GM19193 (cell line): ENCODE results near the gene HAP1.

Experiments
- POLR2A ChIP-seq: IDR thresholded peaks from 4 replicates; pipeline ENCODE4 v1.6.1; 2011; ENCODE audit not compliant: insufficient read depth, insufficient read length; ENCODE audit errors: extremely low read depth

Gene HAP1

DNA sequence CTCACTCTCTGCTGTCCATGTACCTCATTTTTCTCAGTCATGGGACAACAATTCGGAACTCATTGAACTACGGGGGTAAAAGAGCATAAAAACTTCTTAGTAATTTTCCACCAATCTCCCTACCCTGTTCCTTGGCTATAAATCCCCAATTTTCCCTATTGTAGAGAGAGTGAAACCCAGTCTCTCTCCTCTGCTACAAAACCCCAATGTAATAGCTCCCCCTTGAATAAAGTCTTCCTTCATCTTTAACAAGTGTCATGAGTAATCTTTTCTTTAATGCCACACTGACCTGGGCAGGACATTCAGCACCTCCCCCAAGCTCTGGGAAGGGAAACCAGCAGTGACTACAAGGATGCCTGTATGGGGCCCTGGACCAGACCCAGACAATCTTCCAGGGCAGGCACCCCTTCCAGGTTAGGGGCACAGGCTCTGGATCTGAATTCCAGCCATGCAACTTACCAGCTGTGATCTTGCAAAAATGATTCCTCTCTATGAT is 56.0 kb downstream of the HAP1 start:
- TF ChIP-seq POLR2A, result peak; percentile 61

DNA sequence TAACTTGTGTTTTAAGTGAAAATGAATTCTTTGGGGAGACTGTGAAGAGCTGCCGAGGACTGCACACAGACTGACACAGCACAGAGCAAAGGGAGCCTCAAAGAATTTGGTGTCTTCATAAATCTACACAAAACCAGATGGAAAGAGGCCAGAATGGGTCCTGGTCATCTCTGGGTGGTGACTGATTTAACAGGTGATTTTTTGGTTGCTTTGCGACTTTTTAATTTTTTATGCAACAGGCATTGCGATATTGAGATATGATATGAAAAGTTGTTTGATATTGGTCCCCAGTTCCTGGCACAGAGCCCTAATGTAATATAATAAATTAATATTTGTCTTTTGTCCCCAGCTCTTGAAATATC is 58.4 kb downstream of the HAP1 start:
- TF ChIP-seq POLR2A, result no peak
